HG02943 (cell line): ENCODE measurements around the gene CLGN.

Source experiments
- ATAC-seq: cut with Tn5 transposase; IDR thresholded peaks from one replicate; pipeline ENCODE4 v1.9.1; 2021; ENCODE audit warnings: mild to moderate bottlenecking, low read depth, moderate library complexity; ENCODE audit not compliant: unreplicated experiment

Gene CLGN

DNA sequence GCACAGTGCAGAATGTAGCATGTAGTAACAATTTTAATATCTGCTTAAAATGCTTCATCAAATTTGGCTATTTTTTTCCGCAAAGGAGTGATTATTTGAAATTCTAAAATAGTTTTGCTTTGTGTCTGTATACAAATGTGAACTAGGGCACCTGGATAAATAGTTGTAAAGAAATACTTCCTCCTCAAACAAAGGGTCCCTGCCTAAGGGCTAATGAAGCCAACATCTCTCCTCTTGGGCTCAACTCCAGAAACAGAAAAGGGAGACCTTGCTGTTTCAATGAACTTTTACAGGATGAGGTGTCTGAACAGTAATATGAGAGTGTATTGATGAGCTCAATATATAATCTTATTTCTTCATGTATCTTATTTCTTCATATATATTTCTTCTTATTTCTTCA is 84.8 kb downstream of the CLGN start:
- ATAC-seq: no peak
